Stomach (tissue), 9 donors: ENCODE data around the gene RNF112. TPM values are rescaled to one million over a fixed set of nuclear protein-coding genes. Genes with fewer than 3 reads are reported as not detected.

ENCODE experiments used
- DNase-seq, 2 donors: peaks; one replicate each; pipeline versions ENCODE4 v3.0.0 to v3.0.0-alpha.2; 2013 to 2019
- H3K27ac ChIP-seq, 5 donors: fragments of 200-600 bp in 4 of 5; sonication (generic) in 4 of 5; one replicate each; pipeline ENCODE4 v1.5.1; 2013 to 2019; ENCODE audit warnings: mild to moderate bottlenecking in 1 of 5, moderate library complexity in 1 of 5
- H3K27me3 ChIP-seq, 3 donors: fragments of 200-600 bp; sonication (generic); one replicate each; pipeline ENCODE4 v1.5.1; 2017 to 2019; ENCODE audit warnings: mixed run types in 1 of 3
- H3K36me3 ChIP-seq, 4 donors: fragments of 200-600 bp; sonication (generic); 1 replicate in 3 of 4; 2 replicates in 1 of 4; pipeline ENCODE4 v1.5.1; 2016 to 2019
- H3K4me1 ChIP-seq, 4 donors: fragments of 200-600 bp; sonication (generic); one replicate each; pipeline ENCODE4 v1.5.1; 2016 to 2019
- H3K4me3 ChIP-seq, 4 donors: fragments of 200-600 bp; sonication (generic) in 3 of 4; one replicate each; pipeline ENCODE4 v1.5.1; 2016 to 2019; ENCODE audit warnings: mild to moderate bottlenecking in 1 of 4
- H3K9me3 ChIP-seq, 4 donors: fragments of 200-600 bp; sonication (generic); one replicate each; pipeline ENCODE4 v1.5.1; 2016 to 2019
- CTCF ChIP-seq, 7 experiments: fragments of 450-650 bp in 4 of 7; fragments of 200-600 bp in 3 of 7; sonication (generic) in 3 of 7; IDR thresholded peaks; one replicate each; pipeline ENCODE4 v1.5.1; 2016 to 2019; ENCODE audit warnings: antibody characterized with exemption in 7 of 7, control low read depth in 2 of 7, mild to moderate bottlenecking in 1 of 7
- EP300 ChIP-seq: sonication (generic); formaldehyde crosslinking; IDR thresholded peaks from one replicate; pipeline ENCODE4 v1.6.1; 2017; ENCODE audit warnings: antibody characterized with exemption
- POLR2A ChIP-seq, 4 donors: fragments of 450-650 bp; IDR thresholded peaks; one replicate each; pipeline ENCODE4 v1.6.1; 2016; ENCODE audit warnings: antibody characterized with exemption in 4 of 4, control low read depth in 2 of 4, mild to moderate bottlenecking in 1 of 4, moderate library complexity in 1 of 4
- POLR2AphosphoS5 ChIP-seq, 3 donors: sonication (generic); formaldehyde crosslinking; IDR thresholded peaks; one replicate each; pipeline ENCODE4 v1.6.1; 2016; ENCODE audit warnings: antibody characterized with exemption in 3 of 3
- WGBS, 5 donors: extraction: QIAGEN DNeasy Blood & Tissue Kit in 3 of 5; methylation state at CpG; one replicate each; pipeline versions ENCODE4 v1.1.5 to v1.1.7; 2013 to 2018; 5-methylcytosine and 5-hydroxymethylcytosine counted together
- intact Hi-C: fragments of 100-400 bp; cut with DNase I; formaldehyde crosslinking; loops from one replicate; pipeline ENCODE4 v1.15.1; 2023; ENCODE audit warnings: low total_unique reads
- polyA plus RNA-seq, 3 donors: library from polyadenylated mRNA; stranded (reverse); fragments of 200-250 nt; gene quantifications; one replicate each; pipeline ENCODE4 v1.2.3, GENCODE V29; 2013
- total RNA-seq, 5 donors: library from RNA; depleted of rRNA; stranded (reverse); fragments of >200 nt; gene quantifications; one replicate each; pipeline versions ENCODE4 v1.1.0 to v1.2.3, GENCODE V29; 2014 to 2016
- donor health status: healthy with polysubstance abuse.
- donor health status: Bipolar disorder and iron deficiency.
- donor health status: healthy.

The RNF112 gene
- total and polyA plus RNA-seq, 8 donors = 0.45 to 5.0 (median 2.1) TPM; not detected in 2

GRCh38 chr17:19397556-19398041 lies 13.4 kb upstream of the RNF112 start:
- peaks cover 11 to 50% (median 19%) of the 10 kb centered on the region in 4 donors for H3K4me1 ChIP-seq
- H3K4me3 ChIP-seq = no peak overlapping the region
- no peaks in the 10 kb centered on the region for H3K36me3 ChIP-seq
- TF ChIP-seq EP300 (no peak), POLR2AphosphoS5 (IDR thresholded peaks at IDR 0.05) (no peak), CTCF (IDR thresholded peaks at IDR 0.05) (no peak), POLR2A (IDR thresholded peaks at IDR 0.05) (no peak)
- intact Hi-C loops = no loop called here
- DNase-seq = peak in 1 of 2 donors; percentile 37
- no peaks in the 10 kb centered on the region for H3K27me3 ChIP-seq
- WGBS, 5 donors = 36 to 51% (median 50%) methylated on average over 5 to 6 of the region's 6 CpGs
- peak overlapping the region; percentile 23 to 81 (median 63) for H3K27ac ChIP-seq
- no peaks in the 10 kb centered on the region for H3K9me3 ChIP-seq

GRCh38 chr17:19398301-19399181 lies 12.5 kb upstream of the RNF112 start:
- H3K36me3 ChIP-seq = no peaks in the 10 kb centered on the region
- TF ChIP-seq POLR2AphosphoS5 (IDR thresholded peaks at IDR 0.05) (peak in 1 of 3 donors; percentile 45), POLR2A (IDR thresholded peaks at IDR 0.05) (no peak), EP300 (no peak), CTCF (IDR thresholded peaks at IDR 0.05) (no peak)
- no peak overlapping the region for H3K4me3 ChIP-seq
- H3K9me3 ChIP-seq = no peaks in the 10 kb centered on the region
- intact Hi-C loops = no loop called here
- peak; percentile 54 to 87 for DNase-seq
- H3K27ac ChIP-seq = peak overlapping the region; percentile 57 to 81 (median 74)
- H3K27me3 ChIP-seq = no peaks in the 10 kb centered on the region
- WGBS, 5 donors = 39 to 54% (median 48%) methylated on average over 2 of the region's 2 CpGs
- H3K4me1 ChIP-seq = peaks cover 11 to 45% (median 18%) of the 10 kb centered on the region in 4 donors

- Histone ChIP-seq H3K9me3 (no peaks in the 10 kb centered on the region), H3K27ac (peak overlapping the region in 1 of 5 donors; percentile 81), H3K4me1 (peaks cover 11 to 45% (median 18%) of the 10 kb centered on the region in 4 donors), H3K36me3 (no peaks in the 10 kb centered on the region), H3K27me3 (no peaks in the 10 kb centered on the region), H3K4me3 (no peak overlapping the region)
- intact Hi-C loops = no loop called here
- peak in 1 of 2 donors; percentile 45 for DNase-seq
- WGBS, 5 donors = 58 to 88% (median 82%) methylated on average over 3 of the region's 3 CpGs
- no peak for TF ChIP-seq EP300
Measured at GRCh38 chr17:19399750-19400450, 11.1 kb upstream of the RNF112 start.

GRCh38 chr17:19401321-19402010 lies 9.6 kb upstream of the RNF112 start:
- WGBS, 5 donors = 68 to 79% (median 74%) methylated on average over 8 of the region's 8 CpGs
- DNase-seq = no peak
- intact Hi-C loops = no loop called here
- Histone ChIP-seq H3K9me3 (no peaks in the 10 kb centered on the region), H3K4me3 (no peak overlapping the region), H3K4me1 (peaks cover 11 to 45% (median 18%) of the 10 kb centered on the region in 4 donors), H3K27me3 (no peaks in the 10 kb centered on the region), H3K27ac (peak overlapping the region in 1 of 5 donors; percentile 40), H3K36me3 (no peaks in the 10 kb centered on the region)
- TF ChIP-seq CTCF (IDR thresholded peaks at IDR 0.05) = no peak
- no peak for TF ChIP-seq POLR2A (IDR thresholded peaks at IDR 0.05)
- TF ChIP-seq EP300 = no peak
- no peak for TF ChIP-seq POLR2AphosphoS5 (IDR thresholded peaks at IDR 0.05)
